Measurements from ENCODE around the gene RAP1GAP. TPM values are rescaled to one million over a fixed set of nuclear protein-coding genes. Genes with fewer than 3 reads are reported as not detected.
A peak's percentile ranks its signal among the peaks of the same experiment; 100 is the strongest.
"Not testable (repeated sequence)": the region's sequence is repeated elsewhere in the genome, so short reads cannot be mapped to it uniquely, and the experiment has no call there.

RAP1GAP gene
- total and polyA plus RNA-seq, 3 experiments from 2014 or later = 0.44 to 0.50 TPM; not detected in 1

DNA sequence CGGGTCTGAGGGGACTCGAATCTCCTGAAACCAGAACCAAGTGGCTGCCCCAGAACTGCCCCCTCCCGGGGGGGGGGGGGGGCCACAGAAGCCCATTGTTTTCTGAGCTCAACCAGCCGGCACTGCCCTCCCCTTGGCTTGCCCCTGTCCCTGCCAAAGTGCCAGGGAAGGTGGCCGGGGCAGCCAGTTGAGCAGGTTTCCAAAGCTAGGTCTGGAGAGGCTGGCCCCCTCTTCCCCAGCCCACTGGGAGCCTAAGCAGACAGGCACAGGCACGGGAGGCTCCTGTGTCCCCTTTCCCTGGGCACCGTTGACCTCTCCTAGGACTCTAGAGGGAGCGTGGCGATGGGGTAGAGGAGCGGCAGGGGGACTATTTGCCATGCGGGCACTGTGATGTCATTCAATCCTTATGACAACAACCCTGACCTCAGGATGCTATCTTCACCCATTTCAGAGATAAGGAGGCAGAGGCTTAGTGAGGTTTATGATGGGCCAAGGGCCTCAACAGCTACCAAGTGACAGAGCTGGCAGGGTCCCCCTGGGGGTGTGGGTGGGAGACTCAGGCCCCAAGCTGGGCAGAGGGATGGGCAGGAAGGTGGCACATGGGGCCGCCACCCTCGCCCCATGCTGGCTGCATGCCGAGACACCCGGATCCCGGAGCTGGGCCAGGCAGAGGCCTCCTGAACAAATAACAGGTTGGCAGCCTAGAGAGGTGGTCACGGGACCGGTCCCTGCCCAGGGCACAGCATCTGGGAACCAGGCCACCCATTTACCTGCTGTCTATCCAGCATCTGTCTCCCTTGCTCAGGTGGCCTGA is 35.0 kb downstream of the RAP1GAP start:
- Histone ChIP-seq H3K4me3 (ENCODE audit: low read length) (no peak overlapping the region), H3K27ac (ENCODE audit: low read depth, low read length) (no peak overlapping the region), H3K4me1 (ENCODE audit: insufficient read depth, low read length) (no peaks in the 10 kb centered on the region), H3K9me3 (ENCODE audit: low read length) (no peaks in the 10 kb centered on the region), H3K27me3 (ENCODE audit: insufficient read depth, low read length, poor library complexity, severe bottlenecking) (no peaks in the 10 kb centered on the region), H3K36me3 (ENCODE audit: insufficient read depth, low read length) (no peaks in the 10 kb centered on the region)
- no peak overlapping the region for H3K4me3 Mint-ChIP-seq
- ChIA-PET CTCF (no interaction called here), POLR2A (no interaction called here)
- H3K36me3 Mint-ChIP-seq = no peaks in the 10 kb centered on the region
- no peaks in the 10 kb centered on the region for H3K9me3 Mint-ChIP-seq
- H3K27me3 Mint-ChIP-seq = peaks cover 1 to 24% of the 10 kb centered on the region in 2 donors
- no peak for DNase-seq
- H3K4me1 Mint-ChIP-seq = no peaks in the 10 kb centered on the region
- no peak overlapping the region for H3K27ac Mint-ChIP-seq

DNA sequence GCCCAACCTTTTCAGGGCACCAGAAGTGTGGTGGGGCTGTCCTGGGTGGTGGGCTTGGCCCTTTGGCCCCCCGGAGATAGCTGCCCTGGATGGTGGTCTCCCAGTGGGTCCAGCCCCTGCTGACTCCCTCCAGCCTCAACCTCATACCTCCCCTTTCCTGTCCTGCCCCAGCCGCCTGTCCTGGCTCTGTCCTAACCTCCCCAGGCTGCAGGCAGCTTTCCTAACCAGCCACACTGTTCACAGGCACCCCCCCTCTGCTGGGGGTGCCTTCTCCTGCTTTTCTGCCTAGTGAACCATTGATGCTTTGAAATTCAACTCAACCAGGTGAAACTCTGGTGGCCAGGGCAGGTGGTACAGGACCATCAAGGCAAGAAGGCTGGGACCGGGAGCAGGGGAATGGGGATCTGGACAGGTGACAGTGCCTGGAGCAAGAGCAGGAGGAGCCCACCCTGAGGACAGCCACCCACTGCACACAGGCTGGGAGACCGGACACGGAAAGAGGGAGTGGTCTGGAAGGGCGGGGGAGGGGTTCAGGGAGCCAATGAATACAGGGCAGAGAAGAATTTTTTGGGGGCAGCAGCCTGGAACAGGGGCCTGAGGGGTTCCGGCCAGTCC is 35.9 kb downstream of the RAP1GAP start:
- DNase-seq = no peak
- Histone ChIP-seq H3K36me3 (ENCODE audit: insufficient read depth, low read length) (no peaks in the 10 kb centered on the region), H3K4me3 (ENCODE audit: low read length) (no peak overlapping the region), H3K9me3 (ENCODE audit: low read length) (no peaks in the 10 kb centered on the region), H3K27me3 (ENCODE audit: insufficient read depth, low read length, poor library complexity, severe bottlenecking) (no peaks in the 10 kb centered on the region), H3K27ac (ENCODE audit: low read depth, low read length) (peak overlapping the region; percentile 65), H3K4me1 (ENCODE audit: insufficient read depth, low read length) (no peaks in the 10 kb centered on the region)
- Mint-ChIP-seq H3K27me3 (peaks cover 1 to 24% of the 10 kb centered on the region in 2 donors), H3K27ac (no peak overlapping the region), H3K4me1 (no peaks in the 10 kb centered on the region), H3K4me3 (no peak overlapping the region), H3K9me3 (no peaks in the 10 kb centered on the region), H3K36me3 (no peaks in the 10 kb centered on the region)
- POLR2A ChIA-PET = no interaction called here
- CTCF ChIA-PET = no interaction called here

DNA sequence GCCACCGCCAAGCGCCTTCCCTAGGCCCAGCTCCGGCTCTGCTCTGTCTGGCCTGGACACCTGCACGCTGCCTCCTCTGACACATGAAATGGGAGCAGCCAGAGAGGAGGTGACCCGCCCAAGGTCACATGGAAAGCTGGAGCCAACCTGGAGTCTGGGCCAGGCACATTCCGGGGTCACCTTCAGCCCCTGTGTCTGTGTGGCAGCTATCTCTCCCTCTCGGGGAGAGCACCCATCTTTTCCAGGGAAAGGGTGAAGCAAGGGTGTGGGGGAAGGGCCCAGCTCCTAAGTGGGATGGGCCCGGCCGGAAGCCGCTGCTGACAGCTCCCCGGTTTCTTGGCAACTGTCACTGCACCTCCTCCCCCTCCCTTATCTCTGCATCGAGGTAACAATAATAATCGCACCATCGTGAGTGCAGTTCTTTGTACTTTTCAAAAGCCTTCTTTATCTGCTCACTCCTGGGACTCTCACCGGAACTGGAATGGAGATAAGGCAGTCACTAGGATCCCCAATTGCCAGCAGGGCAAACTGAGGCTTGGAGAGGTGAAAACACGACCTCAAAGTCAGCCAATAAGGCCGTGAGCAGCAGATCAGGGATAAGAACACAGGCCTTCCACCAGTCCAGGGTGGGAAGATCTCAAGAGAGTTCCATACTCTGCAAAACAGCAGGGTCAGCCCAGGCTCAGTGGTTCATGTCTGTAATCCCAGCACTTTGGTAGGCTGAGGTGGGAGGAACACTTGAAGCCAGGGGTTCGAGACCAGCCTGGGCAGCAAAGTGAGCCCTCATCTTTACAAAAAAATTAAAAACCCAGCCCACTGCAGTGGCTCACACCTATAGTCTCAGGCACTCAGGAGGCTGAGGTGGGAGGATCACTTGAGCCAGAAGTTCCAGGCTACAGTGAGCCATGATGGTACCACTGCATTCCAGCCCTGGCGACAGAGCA is 36.9 kb downstream of the RAP1GAP start:
- Mint-ChIP-seq H3K36me3 (no peaks in the 10 kb centered on the region), H3K4me1 (no peaks in the 10 kb centered on the region), H3K27me3 (peaks cover 1 to 24% of the 10 kb centered on the region in 2 donors), H3K4me3 (no peak overlapping the region), H3K9me3 (no peaks in the 10 kb centered on the region), H3K27ac (no peak overlapping the region)
- POLR2A ChIA-PET = no interaction called here
- no peak for DNase-seq
- no peak overlapping the region for H3K4me3 ChIP-seq (ENCODE audit: low read length)
- H3K9me3 ChIP-seq (ENCODE audit: low read length) = no peaks in the 10 kb centered on the region
- H3K27me3 ChIP-seq (ENCODE audit: insufficient read depth, low read length, poor library complexity, severe bottlenecking) = no peaks in the 10 kb centered on the region
- H3K36me3 ChIP-seq (ENCODE audit: insufficient read depth, low read length) = no peaks in the 10 kb centered on the region
- peak overlapping the region; percentile 65 for H3K27ac ChIP-seq (ENCODE audit: low read depth, low read length)
- no peaks in the 10 kb centered on the region for H3K4me1 ChIP-seq (ENCODE audit: insufficient read depth, low read length)
- CTCF ChIA-PET = no interaction called here

DNA sequence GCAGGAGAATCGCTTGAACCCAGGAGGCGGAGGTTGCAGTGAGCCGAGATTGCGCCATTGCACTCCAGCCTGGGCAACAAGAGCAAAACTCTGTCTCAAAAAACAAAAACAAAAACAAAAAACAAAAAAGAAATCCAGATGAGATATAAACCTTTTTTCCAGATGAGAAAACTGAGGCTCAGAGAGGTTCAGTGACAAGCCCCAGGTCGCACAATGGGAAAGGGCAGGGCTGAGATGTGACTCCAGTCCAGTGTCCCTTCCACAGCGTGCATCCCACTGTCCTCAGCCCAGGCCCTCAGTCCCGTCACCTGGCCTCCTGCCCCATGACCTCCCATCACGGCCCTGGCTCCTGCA is 37.6 kb downstream of the RAP1GAP start:
- H3K4me1 ChIP-seq (ENCODE audit: insufficient read depth, low read length); H3K27me3 ChIP-seq (ENCODE audit: insufficient read depth, low read length, poor library complexity, severe bottlenecking); DNase-seq; H3K9me3 Mint-ChIP-seq; H3K4me1 Mint-ChIP-seq; H3K36me3 ChIP-seq (ENCODE audit: insufficient read depth, low read length); POLR2A ChIA-PET; H3K9me3 ChIP-seq (ENCODE audit: low read length); H3K36me3 Mint-ChIP-seq; H3K27ac Mint-ChIP-seq; CTCF ChIA-PET; H3K4me3 ChIP-seq (ENCODE audit: low read length): not testable (repeated sequence)
- H3K4me3 Mint-ChIP-seq = peak overlapping the region in 1 of 7 donors; percentile 3
- H3K27me3 Mint-ChIP-seq = peaks cover 1 to 24% of the 10 kb centered on the region in 2 donors
- H3K27ac ChIP-seq (ENCODE audit: low read depth, low read length) = peak overlapping the region; percentile 65

DNA sequence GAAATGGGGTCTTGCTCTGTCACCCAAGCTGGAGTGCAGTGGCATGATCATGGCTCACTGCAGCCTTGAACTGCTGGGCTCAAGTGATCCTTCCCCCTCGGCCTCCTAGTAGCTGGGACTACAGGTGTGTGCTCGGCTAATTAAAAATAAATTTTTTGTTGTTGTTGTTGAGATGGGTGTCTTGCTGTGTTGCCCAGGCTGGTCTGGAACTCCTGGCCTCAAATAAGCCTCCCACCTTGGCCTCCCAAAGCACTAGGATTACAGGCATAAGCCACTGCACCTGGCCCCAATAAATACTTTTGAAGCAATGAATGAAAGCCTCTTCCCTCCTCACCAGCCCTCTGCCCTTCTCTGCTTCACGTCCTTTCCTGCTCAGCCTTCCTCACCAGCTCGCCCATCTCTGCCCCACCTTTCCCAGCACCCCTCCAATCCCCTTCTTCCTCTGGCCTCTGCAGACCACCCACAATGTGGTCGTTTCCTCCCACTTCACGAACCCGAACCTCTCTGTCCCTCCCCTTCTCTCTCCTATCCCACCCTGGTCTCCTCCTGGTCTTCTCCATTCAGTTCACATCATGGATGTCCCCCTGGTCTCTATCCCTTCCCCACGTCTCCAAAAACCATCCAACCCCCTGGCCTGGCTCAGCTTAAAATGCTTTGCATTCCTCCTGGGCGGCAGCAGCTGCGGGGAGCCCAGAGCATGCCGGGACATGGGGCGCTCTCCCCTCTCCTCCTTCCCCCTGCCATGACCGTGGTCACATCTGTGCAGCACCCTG is 38.4 kb downstream of the RAP1GAP start:
- Mint-ChIP-seq H3K4me1 (no peaks in the 10 kb centered on the region), H3K36me3 (no peaks in the 10 kb centered on the region), H3K27ac (no peak overlapping the region), H3K27me3 (peaks cover 1 to 24% of the 10 kb centered on the region in 2 donors), H3K4me3 (no peak overlapping the region), H3K9me3 (no peaks in the 10 kb centered on the region)
- Histone ChIP-seq H3K4me3 (ENCODE audit: low read length) (no peak overlapping the region), H3K27me3 (ENCODE audit: insufficient read depth, low read length, poor library complexity, severe bottlenecking) (no peaks in the 10 kb centered on the region), H3K27ac (ENCODE audit: low read depth, low read length) (peak overlapping the region; percentile 16), H3K36me3 (ENCODE audit: insufficient read depth, low read length) (no peaks in the 10 kb centered on the region), H3K4me1 (ENCODE audit: insufficient read depth, low read length) (no peaks in the 10 kb centered on the region), H3K9me3 (ENCODE audit: low read length) (no peaks in the 10 kb centered on the region)
- no peak for DNase-seq
- CTCF ChIA-PET = no interaction called here
- POLR2A ChIA-PET = no interaction called here

DNA sequence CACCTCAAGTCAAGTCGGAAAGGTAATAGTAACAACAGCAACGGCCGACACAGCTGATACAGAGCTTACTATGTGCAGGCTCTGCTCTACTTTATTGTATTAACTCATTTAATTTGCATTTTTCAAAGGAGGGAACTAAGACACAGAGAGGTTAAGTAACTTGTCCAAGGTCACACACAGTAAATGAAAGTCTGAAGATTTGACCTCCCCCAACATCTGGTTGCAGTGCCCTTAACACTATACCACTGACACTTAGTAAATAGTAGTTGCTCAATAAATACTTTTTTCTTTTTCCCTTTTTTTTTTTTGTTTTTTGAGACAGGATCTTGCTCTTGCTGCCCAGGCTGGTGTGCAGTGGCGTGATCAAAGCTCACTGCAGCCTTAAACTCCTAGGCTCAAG is 39.2 kb downstream of the RAP1GAP start:
- Histone ChIP-seq H3K4me3 (ENCODE audit: low read length) (no peak overlapping the region), H3K36me3 (ENCODE audit: insufficient read depth, low read length) (no peaks in the 10 kb centered on the region), H3K4me1 (ENCODE audit: insufficient read depth, low read length) (no peaks in the 10 kb centered on the region), H3K9me3 (ENCODE audit: low read length) (no peaks in the 10 kb centered on the region), H3K27me3 (ENCODE audit: insufficient read depth, low read length, poor library complexity, severe bottlenecking) (no peaks in the 10 kb centered on the region), H3K27ac (ENCODE audit: low read depth, low read length) (no peak overlapping the region)
- H3K27me3 Mint-ChIP-seq = peaks cover 1 to 24% of the 10 kb centered on the region in 2 donors
- H3K4me3 Mint-ChIP-seq = no peak overlapping the region
- H3K9me3 Mint-ChIP-seq = no peaks in the 10 kb centered on the region
- no peaks in the 10 kb centered on the region for H3K4me1 Mint-ChIP-seq
- no peak for DNase-seq
- H3K27ac Mint-ChIP-seq = no peak overlapping the region
- CTCF ChIA-PET = no interaction called here
- POLR2A ChIA-PET = no interaction called here
- no peaks in the 10 kb centered on the region for H3K36me3 Mint-ChIP-seq

DNA sequence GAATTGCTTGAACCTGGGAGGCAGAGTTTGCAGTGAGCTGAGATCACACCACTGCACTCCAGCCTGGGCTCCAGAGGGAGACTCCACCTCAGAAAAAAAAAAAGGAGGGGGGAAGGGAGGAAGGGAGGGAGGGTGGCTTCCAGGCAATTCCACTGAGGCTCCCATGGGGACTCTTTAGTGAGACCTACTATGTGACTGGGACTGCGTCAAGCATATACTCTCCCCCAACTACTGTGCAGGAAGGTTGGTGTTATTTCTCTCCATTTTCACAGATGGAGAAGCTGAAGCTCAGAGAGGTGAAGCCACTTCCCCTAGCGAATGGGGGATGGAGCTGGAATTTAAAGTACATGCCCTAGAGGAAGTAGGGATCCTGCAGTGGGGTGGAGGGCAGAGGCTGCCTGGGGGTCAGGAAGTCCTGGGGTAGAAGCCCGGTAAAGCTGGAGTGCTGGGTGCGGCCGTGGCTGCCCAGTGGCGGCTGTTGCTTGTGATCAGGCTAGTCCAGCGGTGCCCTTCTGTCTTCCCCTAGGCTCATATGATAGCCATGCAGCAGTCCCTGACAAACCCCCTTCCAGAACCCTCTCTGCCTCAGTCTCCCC is 40.3 kb downstream of the RAP1GAP start:
- H3K27ac ChIP-seq (ENCODE audit: low read depth, low read length) = peak overlapping the region; percentile 16
- H3K4me3 Mint-ChIP-seq = no peak overlapping the region
- ChIA-PET POLR2A (no interaction called here), CTCF (no interaction called here)
- H3K36me3 ChIP-seq (ENCODE audit: insufficient read depth, low read length) = no peaks in the 10 kb centered on the region
- H3K27ac Mint-ChIP-seq = no peak overlapping the region
- no peaks in the 10 kb centered on the region for H3K36me3 Mint-ChIP-seq
- DNase-seq = no peak
- no peaks in the 10 kb centered on the region for H3K4me1 ChIP-seq (ENCODE audit: insufficient read depth, low read length)
- no peak overlapping the region for H3K4me3 ChIP-seq (ENCODE audit: low read length)
- no peaks in the 10 kb centered on the region for H3K9me3 Mint-ChIP-seq
- peaks cover 1 to 27% of the 10 kb centered on the region in 2 donors for H3K27me3 Mint-ChIP-seq
- no peaks in the 10 kb centered on the region for H3K9me3 ChIP-seq (ENCODE audit: low read length)
- H3K27me3 ChIP-seq (ENCODE audit: insufficient read depth, low read length, poor library complexity, severe bottlenecking) = no peaks in the 10 kb centered on the region
- H3K4me1 Mint-ChIP-seq = no peaks in the 10 kb centered on the region

Data from CD8-positive, alpha-beta memory T cell (primary cell).